Measurements from ENCODE around the gene FBXO40. TPM values are rescaled to one million over a fixed set of nuclear protein-coding genes. Genes with fewer than 3 reads are reported as not detected.

The FBXO40 gene
- total and polyA plus RNA-seq, 9 of the 15 experiments (the other 6 are each of a cell fraction or from before 2014, with no cell fraction given): 0.01 to 0.05 (median 0.04) TPM; not detected in 3

GRCh38 chr3:121562148-121562547 is 31.0 kb upstream of the FBXO40 start:
- H3K79me2 ChIP-seq (ENCODE audit: control insufficient read depth, insufficient read depth, low read length): no peaks in the 10 kb centered on the region
- no peaks in the 10 kb centered on the region; the same call in 1 of the 2 replicates for H4K20me1 ChIP-seq (replicated peaks; ENCODE audit: control insufficient read depth, insufficient read depth, low read length)
- no peak overlapping the region for H2AFZ ChIP-seq (ENCODE audit: low read depth, low read length)
- POLR2A ChIA-PET: no interaction called here
- no peak overlapping the region for H3K4me3 ChIP-seq
- H3K36me3 ChIP-seq (ENCODE audit: control insufficient read depth, insufficient read depth, low read length): no peaks in the 10 kb centered on the region
- DNase-seq (ENCODE audit: extremely low read depth in 1 of 4, low spot score in 3 of 4): no peak
- no peaks in the 10 kb centered on the region; a peak in 2 of 5 replicates for H3K27me3 ChIP-seq (ENCODE audit: control insufficient read depth in 2 of 2, insufficient read depth in 2 of 2, low read length in 2 of 2)
- no peaks in the 10 kb centered on the region for H3K9me1 ChIP-seq (ENCODE audit: control insufficient read depth, insufficient read depth, low read length)
- H3K27ac ChIP-seq (ENCODE audit: extremely low read depth, low read depth, low read length): no peak overlapping the region
- FAIRE-seq: no peak
- no peaks in the 10 kb centered on the region for H3K9me3 ChIP-seq (replicated peaks; ENCODE audit: control insufficient read depth, insufficient read depth, low read depth, low read length)
- BruUV-seq (replicated peaks): no TSS peak
- in situ Hi-C loops (cut with MboI): no loop called here
- CTCF ChIA-PET (ENCODE audit: low intra/inter-chr PET ratio): no interaction called here
- ATAC-seq: no peak
- no peak for TF ChIP-seq ADNP (tag; IDR thresholded peaks at IDR 0.05)
- TF ChIP-seq ETV1 (tag; conservative IDR thresholded peaks at IDR 0.05; ENCODE audit: low read depth): no peak
- TF ChIP-seq MNT (conservative IDR thresholded peaks at IDR 0.05): no peak
- TF ChIP-seq SMAD3 (CRISPR knock-in tag; conservative IDR thresholded peaks at IDR 0.05): no peak
- TF ChIP-seq DNMT1 (IDR thresholded peaks at IDR 0.05): no peak
- TF ChIP-seq CREB3L1 (IDR thresholded peaks at IDR 0.05; ENCODE audit: borderline replicate concordance, low read depth): no peak
- TF ChIP-seq GTF2B (IDR thresholded peaks at IDR 0.05; ENCODE audit: extremely low read depth, insufficient read length): no peak
- no peak for TF ChIP-seq SLC30A9 (CRISPR knock-in tag; IDR thresholded peaks at IDR 0.05)
- no peak for TF ChIP-seq KAT8 (IDR thresholded peaks at IDR 0.05; ENCODE audit: low read depth)
- no peak for TF ChIP-seq PRMT5 (CRISPR knock-in tag; IDR thresholded peaks at IDR 0.05)
- no peak for TF ChIP-seq TSC22D4 (tag; IDR thresholded peaks at IDR 0.05)
- TF ChIP-seq SNIP1 (IDR thresholded peaks at IDR 0.05; ENCODE audit: low read depth): no peak
- no peak for TF ChIP-seq ZNF311 (CRISPR knock-in tag; IDR thresholded peaks at IDR 0.05)
- no peak for TF ChIP-seq NCOA6 (IDR thresholded peaks at IDR 0.05)
- TF ChIP-seq ILK (tag; IDR thresholded peaks at IDR 0.05; ENCODE audit: borderline replicate concordance, low read depth): no peak
- no peak for TF ChIP-seq ZC3H8 (IDR thresholded peaks at IDR 0.05)
- TF ChIP-seq ZBTB11 (CRISPR knock-in tag; IDR thresholded peaks at IDR 0.05): no peak
- H3K9ac ChIP-seq (ENCODE audit: insufficient read depth in 1 of 2, low read depth in 2 of 2, low read length in 2 of 2): no peak overlapping the region
- no peaks in the 10 kb centered on the region; a peak in 1 of 5 replicates for H3K4me1 ChIP-seq (replicated peaks in 1 of 2; ENCODE audit: control insufficient read depth in 2 of 2, insufficient read depth in 2 of 2, low read length in 2 of 2)
- no peak overlapping the region for H3K4me2 ChIP-seq (ENCODE audit: insufficient read depth, low read length)
- intact Hi-C loops (cut with micrococcal nuclease): no loop called here
